Measurements from ENCODE around the gene RELN. TPM values are rescaled to one million over a fixed set of nuclear protein-coding genes. Genes with fewer than 3 reads are reported as not detected.

Gene RELN
- total and polyA plus RNA-seq, 5 donors from 2014 or later: not detected

GRCh38 chr7:103715376-103716120, 273.9 kb downstream of the RELN start:
- Mint-ChIP-seq H3K9me3 (no peaks in the 10 kb centered on the region), H3K36me3 (no peaks in the 10 kb centered on the region), H3K27ac (no peak overlapping the region), H3K4me1 (no peaks in the 10 kb centered on the region), H3K4me3 (no peak overlapping the region), H3K27me3 (no peaks in the 10 kb centered on the region)
- ATAC-seq (ENCODE audit: low read depth in 2 of 2) (no peak), DNase-seq (no peak)
- Histone ChIP-seq H3K27ac (ENCODE audit: insufficient read depth, low read length, poor library complexity, severe bottlenecking) (no peak overlapping the region), H3K36me3 (ENCODE audit: control insufficient read depth, insufficient read depth, low read length) (no peaks in the 10 kb centered on the region), H3K4me3 (ENCODE audit: low read depth, low read length) (no peak overlapping the region), H3K4me1 (ENCODE audit: control insufficient read depth, insufficient read depth, low read length, poor library complexity, severe bottlenecking) (no peaks in the 10 kb centered on the region), H3K27me3 (ENCODE audit: control insufficient read depth, insufficient read depth, low read length) (no peaks in the 10 kb centered on the region), H3K9me3 (ENCODE audit: control insufficient read depth in 2 of 2, low read length in 2 of 2) (no peaks in the 10 kb centered on the region)

- ATAC-seq (ENCODE audit: low read depth in 2 of 2) (no peak), DNase-seq (no peak)
- Mint-ChIP-seq H3K4me1 (no peaks in the 10 kb centered on the region), H3K27me3 (no peaks in the 10 kb centered on the region), H3K36me3 (no peaks in the 10 kb centered on the region), H3K4me3 (no peak overlapping the region), H3K27ac (no peak overlapping the region), H3K9me3 (no peaks in the 10 kb centered on the region)
- no peaks in the 10 kb centered on the region for H3K27me3 ChIP-seq (ENCODE audit: control insufficient read depth, insufficient read depth, low read length)
- no peaks in the 10 kb centered on the region for H3K36me3 ChIP-seq (ENCODE audit: control insufficient read depth, insufficient read depth, low read length)
- no peak overlapping the region for H3K4me3 ChIP-seq (ENCODE audit: low read depth, low read length)
- no peak overlapping the region for H3K27ac ChIP-seq (ENCODE audit: insufficient read depth, low read length, poor library complexity, severe bottlenecking)
- no peaks in the 10 kb centered on the region for H3K4me1 ChIP-seq (ENCODE audit: control insufficient read depth, insufficient read depth, low read length, poor library complexity, severe bottlenecking)
- H3K9me3 ChIP-seq (ENCODE audit: control insufficient read depth in 2 of 2, low read length in 2 of 2): no peaks in the 10 kb centered on the region
Measured at GRCh38 chr7:103714376-103714927, 275.0 kb downstream of the RELN start.

GRCh38 chr7:103712991-103713778, 276.3 kb downstream of the RELN start:
- H3K27ac ChIP-seq (ENCODE audit: insufficient read depth, low read length, poor library complexity, severe bottlenecking): no peak overlapping the region
- H3K27me3 ChIP-seq (ENCODE audit: control insufficient read depth, insufficient read depth, low read length): no peaks in the 10 kb centered on the region
- H3K4me1 ChIP-seq (ENCODE audit: control insufficient read depth, insufficient read depth, low read length, poor library complexity, severe bottlenecking): no peaks in the 10 kb centered on the region
- no peaks in the 10 kb centered on the region for H3K36me3 Mint-ChIP-seq
- ATAC-seq (ENCODE audit: low read depth in 2 of 2): no peak
- H3K27me3 Mint-ChIP-seq: no peaks in the 10 kb centered on the region
- no peaks in the 10 kb centered on the region for H3K9me3 Mint-ChIP-seq
- H3K36me3 ChIP-seq (ENCODE audit: control insufficient read depth, insufficient read depth, low read length): no peaks in the 10 kb centered on the region
- no peak for DNase-seq
- H3K4me3 ChIP-seq (ENCODE audit: low read depth, low read length): no peak overlapping the region
- no peaks in the 10 kb centered on the region for H3K9me3 ChIP-seq (ENCODE audit: control insufficient read depth in 2 of 2, low read length in 2 of 2)
- H3K4me3 Mint-ChIP-seq: no peak overlapping the region
- no peak overlapping the region for H3K27ac Mint-ChIP-seq
- H3K4me1 Mint-ChIP-seq: no peaks in the 10 kb centered on the region

- H3K4me1 ChIP-seq (ENCODE audit: control insufficient read depth, insufficient read depth, low read length, poor library complexity, severe bottlenecking): no peaks in the 10 kb centered on the region
- no peaks in the 10 kb centered on the region for H3K27me3 ChIP-seq (ENCODE audit: control insufficient read depth, insufficient read depth, low read length)
- Mint-ChIP-seq H3K27me3 (no peaks in the 10 kb centered on the region), H3K4me1 (no peaks in the 10 kb centered on the region), H3K4me3 (no peak overlapping the region), H3K36me3 (no peaks in the 10 kb centered on the region), H3K9me3 (peaks cover 0 to 1% (median 0%) of the 10 kb centered on the region in 7 donors), H3K27ac (no peak overlapping the region)
- ATAC-seq (ENCODE audit: low read depth in 2 of 2) (no peak), DNase-seq (no peak)
- no peak overlapping the region for H3K27ac ChIP-seq (ENCODE audit: insufficient read depth, low read length, poor library complexity, severe bottlenecking)
- H3K9me3 ChIP-seq (ENCODE audit: control insufficient read depth in 2 of 2, low read length in 2 of 2): no peaks in the 10 kb centered on the region
- no peak overlapping the region for H3K4me3 ChIP-seq (ENCODE audit: low read depth, low read length)
- H3K36me3 ChIP-seq (ENCODE audit: control insufficient read depth, insufficient read depth, low read length): no peaks in the 10 kb centered on the region
Measured at GRCh38 chr7:103711413-103711812, 278.0 kb downstream of the RELN start.

GRCh38 chr7:103710247-103710646, 279.2 kb downstream of the RELN start:
- Histone ChIP-seq H3K9me3 (ENCODE audit: control insufficient read depth in 2 of 2, low read length in 2 of 2) (no peaks in the 10 kb centered on the region), H3K27me3 (ENCODE audit: control insufficient read depth, insufficient read depth, low read length) (no peaks in the 10 kb centered on the region), H3K4me3 (ENCODE audit: low read depth, low read length) (no peak overlapping the region), H3K27ac (ENCODE audit: insufficient read depth, low read length, poor library complexity, severe bottlenecking) (no peak overlapping the region), H3K36me3 (ENCODE audit: control insufficient read depth, insufficient read depth, low read length) (no peaks in the 10 kb centered on the region), H3K4me1 (ENCODE audit: control insufficient read depth, insufficient read depth, low read length, poor library complexity, severe bottlenecking) (no peaks in the 10 kb centered on the region)
- no peak for DNase-seq
- H3K36me3 Mint-ChIP-seq: no peaks in the 10 kb centered on the region
- H3K4me1 Mint-ChIP-seq: no peaks in the 10 kb centered on the region
- ATAC-seq (ENCODE audit: low read depth in 2 of 2): no peak
- peaks cover 0 to 1% (median 0%) of the 10 kb centered on the region in 7 donors for H3K9me3 Mint-ChIP-seq
- no peak overlapping the region for H3K4me3 Mint-ChIP-seq
- H3K27ac Mint-ChIP-seq: no peak overlapping the region
- no peaks in the 10 kb centered on the region for H3K27me3 Mint-ChIP-seq

GRCh38 chr7:103706805-103707204, 282.7 kb downstream of the RELN start:
- H3K27ac ChIP-seq (ENCODE audit: insufficient read depth, low read length, poor library complexity, severe bottlenecking): no peak overlapping the region
- no peaks in the 10 kb centered on the region for H3K9me3 ChIP-seq (ENCODE audit: control insufficient read depth in 2 of 2, low read length in 2 of 2)
- H3K27ac Mint-ChIP-seq: no peak overlapping the region
- ATAC-seq (ENCODE audit: low read depth in 2 of 2) (no peak), DNase-seq (no peak)
- H3K27me3 ChIP-seq (ENCODE audit: control insufficient read depth, insufficient read depth, low read length): no peaks in the 10 kb centered on the region
- H3K4me3 ChIP-seq (ENCODE audit: low read depth, low read length): no peak overlapping the region
- no peak overlapping the region for H3K4me3 Mint-ChIP-seq
- peaks cover 0 to 1% (median 0%) of the 10 kb centered on the region in 7 donors for H3K9me3 Mint-ChIP-seq
- H3K36me3 ChIP-seq (ENCODE audit: control insufficient read depth, insufficient read depth, low read length): no peaks in the 10 kb centered on the region
- H3K4me1 ChIP-seq (ENCODE audit: control insufficient read depth, insufficient read depth, low read length, poor library complexity, severe bottlenecking): no peaks in the 10 kb centered on the region
- no peaks in the 10 kb centered on the region for H3K27me3 Mint-ChIP-seq
- no peaks in the 10 kb centered on the region for H3K36me3 Mint-ChIP-seq
- no peaks in the 10 kb centered on the region for H3K4me1 Mint-ChIP-seq

- Histone ChIP-seq H3K9me3 (ENCODE audit: control insufficient read depth in 2 of 2, low read length in 2 of 2) (no peaks in the 10 kb centered on the region), H3K36me3 (ENCODE audit: control insufficient read depth, insufficient read depth, low read length) (no peaks in the 10 kb centered on the region), H3K4me3 (ENCODE audit: low read depth, low read length) (no peak overlapping the region), H3K4me1 (ENCODE audit: control insufficient read depth, insufficient read depth, low read length, poor library complexity, severe bottlenecking) (no peaks in the 10 kb centered on the region), H3K27me3 (ENCODE audit: control insufficient read depth, insufficient read depth, low read length) (no peaks in the 10 kb centered on the region), H3K27ac (ENCODE audit: insufficient read depth, low read length, poor library complexity, severe bottlenecking) (no peak overlapping the region)
- Mint-ChIP-seq H3K9me3 (peaks cover 0 to 1% (median 0%) of the 10 kb centered on the region in 7 donors), H3K36me3 (no peaks in the 10 kb centered on the region), H3K27me3 (no peaks in the 10 kb centered on the region), H3K27ac (no peak overlapping the region), H3K4me1 (no peaks in the 10 kb centered on the region), H3K4me3 (no peak overlapping the region)
- no peak for DNase-seq
- ATAC-seq (ENCODE audit: low read depth in 2 of 2): no peak
Measured at GRCh38 chr7:103705542-103705941, 283.9 kb downstream of the RELN start.

Data from CD4-positive, CD25-positive, alpha-beta regulatory T cell (primary cell).